Measurements from ENCODE around the gene ATP5PB.
A peak's percentile ranks its signal among the peaks of the same experiment; 100 is the strongest.

Gene ATP5PB, protein sequence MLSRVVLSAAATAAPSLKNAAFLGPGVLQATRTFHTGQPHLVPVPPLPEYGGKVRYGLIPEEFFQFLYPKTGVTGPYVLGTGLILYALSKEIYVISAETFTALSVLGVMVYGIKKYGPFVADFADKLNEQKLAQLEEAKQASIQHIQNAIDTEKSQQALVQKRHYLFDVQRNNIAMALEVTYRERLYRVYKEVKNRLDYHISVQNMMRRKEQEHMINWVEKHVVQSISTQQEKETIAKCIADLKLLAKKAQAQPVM

GRCh38 chr1:111448918-111449702 lies at the start of gene ATP5PB, which contains the start of gene WDR77:
ATP5PB (plus strand) TSS chr1:111449464; CDS start chr1:111449542, 78 bp downstream.
WDR77 (minus strand) TSS chr1:111449256; CDS start chr1:111449169, 87 bp downstream.
- DNase-seq (ENCODE audit: low spot score), result peak; percentile 99

DNA sequence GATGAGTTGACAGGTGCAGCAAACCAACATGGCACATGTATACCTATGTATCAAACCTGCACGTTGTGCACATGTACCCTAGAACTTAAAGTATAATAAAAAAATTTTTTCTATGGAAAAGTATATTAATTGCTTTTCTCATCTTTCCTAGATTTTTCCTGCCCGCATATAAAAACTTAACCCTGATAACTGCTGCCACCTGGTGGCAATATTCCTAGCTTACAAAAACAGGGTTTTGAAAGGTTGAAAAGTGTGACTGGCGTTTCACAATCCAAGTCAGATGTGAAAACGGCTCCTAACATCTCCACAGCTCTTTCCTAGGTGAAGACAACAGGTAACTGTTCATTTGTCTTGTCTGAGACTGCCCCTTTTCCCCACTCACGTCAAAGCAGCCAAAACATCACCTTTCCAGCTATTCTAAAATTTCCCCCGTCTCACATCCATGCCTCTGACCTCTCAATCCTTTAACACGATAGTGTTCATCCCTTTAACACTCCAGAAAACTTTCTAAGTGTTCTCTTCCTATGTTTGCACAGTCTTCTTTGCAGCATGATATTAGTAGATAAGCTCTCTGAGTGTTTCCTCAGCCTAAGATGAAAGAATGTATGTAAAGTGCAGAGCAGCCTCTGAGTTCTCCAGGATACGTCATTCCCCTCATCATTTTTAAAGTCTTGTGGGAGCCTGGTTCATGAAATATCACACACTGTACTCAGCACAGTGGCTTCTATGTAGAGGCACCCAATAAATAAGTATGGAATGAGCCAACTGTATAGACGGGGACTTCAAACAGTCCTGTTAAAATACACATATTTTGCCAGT lies 49.3 kb upstream of the ATP5PB start:
- peak; percentile 70 for DNase-seq (ENCODE audit: low spot score)

DNA sequence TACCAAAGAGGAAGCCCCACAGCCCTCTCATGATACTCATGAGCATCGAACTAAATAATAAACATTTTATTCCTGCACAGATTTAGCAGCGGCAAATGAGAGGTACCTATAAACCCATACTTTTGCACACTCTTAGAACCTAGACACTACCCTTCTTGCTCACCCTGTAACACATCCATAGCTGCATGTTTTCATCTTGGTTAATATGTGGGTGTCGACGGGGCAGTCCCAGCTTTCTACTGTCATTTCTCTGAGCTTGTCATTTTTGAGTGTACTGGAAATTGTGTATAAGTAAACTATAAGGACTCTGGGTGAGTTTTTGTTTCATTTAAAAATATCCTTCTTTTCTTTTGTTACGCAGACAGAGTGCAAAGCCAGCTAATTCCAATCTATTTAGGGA lies 47.2 kb upstream of the ATP5PB start:
- no peak for DNase-seq (ENCODE audit: low spot score)

DNA sequence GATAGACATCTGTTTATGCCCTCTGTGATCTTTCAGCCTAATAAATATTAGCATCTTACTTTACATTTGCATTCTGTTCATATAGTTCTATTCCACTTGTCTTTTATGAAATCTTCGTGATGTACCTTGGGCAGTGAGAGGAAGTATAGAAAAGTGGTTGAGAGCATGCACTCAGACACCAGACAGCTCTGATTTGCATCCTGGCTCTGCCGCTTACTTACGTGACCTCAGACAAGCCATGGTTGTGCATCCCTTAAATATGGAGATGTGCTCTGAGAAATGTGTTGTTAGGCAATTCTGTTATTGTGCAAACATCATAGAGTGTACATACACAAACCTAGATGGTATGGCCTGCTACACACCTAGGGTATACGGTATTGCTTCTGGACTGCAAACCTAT lies 44.7 kb upstream of the ATP5PB start:
- no peak for DNase-seq (ENCODE audit: low spot score)

GRCh38 chr1:111406321-111406768 lies 42.9 kb upstream of the ATP5PB start:
- no peak for DNase-seq (ENCODE audit: low spot score)

DNA sequence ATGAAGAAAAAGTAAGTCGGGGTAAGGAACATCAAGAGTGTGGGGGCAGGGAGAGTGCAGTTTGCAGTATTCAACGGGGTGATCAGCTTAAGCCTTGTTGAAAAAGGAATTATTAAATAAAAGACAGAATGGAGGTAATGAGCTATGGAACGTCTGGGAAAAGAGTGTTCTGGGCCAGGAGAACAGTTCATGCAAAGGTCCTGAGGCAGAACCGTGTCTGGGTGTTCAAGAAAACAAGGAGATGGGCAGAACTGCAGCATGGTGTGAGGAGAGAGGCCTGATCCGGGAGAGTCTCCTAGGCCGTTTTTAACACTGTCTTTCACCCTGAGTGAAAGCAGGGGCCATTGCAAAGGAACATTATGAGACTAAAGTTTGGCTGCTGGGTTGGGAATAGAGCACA lies 42.0 kb upstream of the ATP5PB start:
- no peak for DNase-seq (ENCODE audit: low spot score)

DNA sequence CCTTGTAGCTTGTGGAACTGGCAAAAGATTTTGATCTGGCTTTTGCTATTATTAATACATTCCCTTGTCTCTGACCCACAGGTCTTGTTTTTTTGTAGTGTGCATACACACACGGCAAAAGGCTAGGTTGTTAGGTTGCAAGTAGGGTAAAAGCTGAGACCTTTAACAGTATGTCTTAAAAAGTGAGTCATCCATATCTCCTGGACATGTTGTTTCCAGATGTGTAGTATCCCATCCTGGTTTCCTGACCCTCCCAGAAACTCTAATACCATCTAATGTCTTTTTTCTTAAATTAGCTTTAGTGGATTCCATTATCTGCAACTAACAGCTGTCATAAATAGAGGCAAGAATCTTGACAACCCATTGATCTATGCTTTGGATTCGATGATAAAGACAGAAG lies 36.4 kb upstream of the ATP5PB start:
- DNase-seq (ENCODE audit: low spot score), result no peak

GRCh38 chr1:111414756-111415155 lies 34.5 kb upstream of the ATP5PB start:
- no peak for DNase-seq (ENCODE audit: low spot score)

DNA sequence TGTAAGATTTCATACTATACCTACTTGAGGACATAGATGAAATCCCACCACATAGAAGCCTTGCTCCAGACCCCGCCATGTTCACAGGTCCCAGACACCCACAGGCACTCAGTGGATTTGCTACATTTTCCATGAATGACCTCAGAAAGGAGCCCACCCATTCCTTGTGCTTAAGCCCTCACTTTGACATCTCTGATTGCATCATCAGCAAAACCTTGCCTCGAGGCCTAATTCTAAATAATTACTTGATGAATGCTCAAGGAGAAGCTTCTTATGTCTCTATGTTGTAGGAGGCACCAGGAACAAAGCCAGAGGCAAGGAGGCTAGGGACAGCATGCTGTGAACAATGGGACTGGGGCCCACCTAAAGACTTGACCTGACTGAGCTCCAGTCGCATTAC lies 33.8 kb upstream of the ATP5PB start:
- DNase-seq (ENCODE audit: low spot score), result no peak

GRCh38 chr1:111417755-111418154 lies 31.5 kb upstream of the ATP5PB start:
- no peak for DNase-seq (ENCODE audit: low spot score)

DNA sequence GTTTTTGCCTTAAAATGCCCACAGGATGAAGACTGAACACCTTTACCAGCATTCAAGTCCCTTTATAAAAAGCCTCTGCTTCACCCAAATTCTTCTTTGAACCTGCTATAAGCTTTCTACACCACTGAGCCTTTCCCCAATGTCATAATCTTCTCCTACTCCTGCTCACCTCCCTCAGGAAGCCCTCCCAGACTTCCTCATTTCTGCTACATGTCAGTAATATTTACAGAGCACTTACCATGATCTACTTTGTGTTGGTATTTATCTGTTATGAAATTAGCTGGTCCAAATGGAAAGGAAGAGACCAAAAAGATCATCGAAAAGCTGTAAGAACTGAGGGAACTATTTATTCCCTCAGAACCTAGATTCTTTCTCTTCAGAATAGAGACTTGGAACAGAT lies 30.2 kb upstream of the ATP5PB start:
- no peak for DNase-seq (ENCODE audit: low spot score)

DNA sequence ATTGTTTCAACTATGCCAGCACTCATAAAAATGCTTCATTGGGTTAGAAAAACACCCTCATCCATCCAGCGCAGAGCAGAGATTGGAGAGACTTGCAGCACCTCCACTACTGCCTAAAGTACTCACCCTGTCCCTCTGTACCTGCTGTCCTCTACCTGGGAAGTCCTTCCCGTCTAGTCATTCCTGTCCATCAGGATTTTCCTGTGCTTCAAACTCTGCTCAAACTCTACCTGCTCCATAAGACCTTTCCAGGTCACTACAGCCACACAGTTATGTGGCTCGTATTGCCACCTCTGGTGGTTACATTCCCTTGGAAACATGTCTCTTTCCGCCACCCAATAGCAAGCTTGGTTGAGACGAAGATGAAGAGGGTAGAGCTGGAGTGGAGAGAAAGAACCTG lies 28.9 kb upstream of the ATP5PB start:
- DNase-seq (ENCODE audit: low spot score), result no peak

GRCh38 chr1:111422546-111423391 lies 26.5 kb upstream of the ATP5PB start:
- DNase-seq (ENCODE audit: low spot score), result no peak

DNA sequence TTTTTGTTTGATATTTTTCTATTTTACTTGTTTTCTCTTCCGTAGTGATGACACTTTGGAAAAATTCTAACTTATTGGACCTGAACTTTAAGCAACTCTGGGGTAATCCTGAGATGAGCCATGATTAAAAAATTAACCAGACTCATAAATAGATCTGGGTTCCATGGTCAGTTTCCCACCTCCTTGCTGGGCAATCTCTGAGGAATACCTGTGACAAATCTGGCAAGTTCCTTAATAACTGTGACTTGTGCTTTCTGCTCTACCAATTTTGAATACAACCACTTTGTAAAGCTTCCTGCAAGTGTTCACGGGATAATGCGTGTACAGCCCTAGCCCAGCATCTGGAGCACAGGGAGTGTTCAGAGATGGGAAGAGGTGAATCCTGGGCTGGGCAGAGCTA lies 25.0 kb upstream of the ATP5PB start:
- DNase-seq (ENCODE audit: low spot score), result no peak

DNA sequence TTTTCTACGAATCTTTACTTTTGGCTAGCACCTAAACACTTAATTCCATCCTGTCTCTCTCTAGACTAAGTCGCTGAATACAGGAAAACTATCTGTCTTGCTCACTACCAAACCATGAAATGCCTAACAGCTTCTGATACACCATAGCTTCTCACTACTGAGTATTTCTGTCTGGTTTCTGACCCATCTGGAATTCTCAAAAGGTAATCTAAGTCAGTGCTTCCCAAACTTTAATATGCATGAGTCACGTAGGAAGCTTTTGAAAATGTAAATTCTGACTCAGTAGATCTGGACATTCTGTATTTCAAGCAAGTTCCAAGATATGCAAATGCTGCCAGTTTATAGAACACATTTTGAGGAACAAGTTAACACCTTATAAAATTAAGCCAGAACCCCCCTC lies 12.5 kb upstream of the ATP5PB start:
- no peak for DNase-seq (ENCODE audit: low spot score)

DNA sequence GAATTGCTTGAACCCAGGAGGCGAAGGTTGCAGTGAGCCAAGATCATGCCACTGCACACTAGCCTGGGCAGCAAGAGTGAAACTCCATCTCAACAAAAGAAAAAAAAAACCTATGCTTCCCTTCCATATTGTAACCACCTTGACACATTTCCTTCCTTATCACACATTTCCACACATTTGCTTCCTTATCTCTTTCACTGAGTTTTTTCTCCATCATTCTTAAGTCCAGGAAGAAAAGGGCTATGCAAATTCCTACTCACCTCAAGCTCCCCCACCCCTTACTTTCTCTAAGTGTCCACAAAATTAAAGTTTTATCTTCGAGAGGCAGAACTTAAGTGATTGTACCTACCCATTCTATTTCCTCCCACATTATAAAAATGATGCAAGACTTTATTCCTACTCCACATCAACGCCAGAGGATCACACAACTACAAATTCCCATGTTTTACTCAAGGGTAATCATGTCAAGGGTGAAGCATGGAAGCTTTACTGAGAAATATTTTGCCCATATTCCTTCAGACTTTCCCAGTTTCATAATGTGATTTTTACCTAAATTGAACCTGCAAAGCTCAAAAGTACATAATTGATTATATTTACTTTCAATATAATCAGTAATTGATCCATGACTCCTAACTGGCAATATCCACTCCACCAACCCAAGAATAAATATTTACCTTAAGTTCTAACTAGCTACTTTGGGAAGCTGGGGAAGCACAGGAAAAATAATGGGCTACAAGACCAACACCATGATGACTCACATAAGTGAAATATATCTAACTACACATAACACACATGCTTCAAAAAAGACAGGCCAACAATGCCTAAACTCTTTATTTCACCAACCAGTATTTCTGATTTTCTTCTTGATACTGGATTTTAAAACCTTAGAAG lies 9.6 kb upstream of the ATP5PB start:
- no peak for DNase-seq (ENCODE audit: low spot score)

GRCh38 chr1:111441573-111442192 lies 7.6 kb upstream of the ATP5PB start:
- DNase-seq (ENCODE audit: low spot score), result no peak

- DNase-seq (ENCODE audit: low spot score), result no peak
Observed at GRCh38 chr1:111442457-111442856, 6.8 kb upstream of the ATP5PB start.

DNA sequence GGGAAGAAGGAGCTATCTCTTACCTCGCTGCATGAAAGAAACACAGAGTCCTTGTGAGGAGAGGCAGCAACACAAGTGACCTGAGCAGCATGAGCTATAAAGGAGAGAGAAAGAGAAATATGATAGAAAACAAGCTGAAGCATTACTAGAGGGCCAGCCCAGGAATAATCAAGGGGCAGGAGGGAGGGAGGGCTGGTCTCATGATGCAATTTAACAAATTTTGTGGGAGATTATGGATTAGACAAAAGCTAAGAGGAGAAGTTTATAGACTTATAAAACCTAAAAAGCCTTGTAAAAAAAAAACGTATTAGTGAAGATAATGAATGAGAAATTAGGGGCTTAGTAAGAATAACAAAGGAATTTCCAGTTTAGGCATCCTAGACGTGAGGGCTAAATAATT lies 5.2 kb upstream of the ATP5PB start:
- no peak for DNase-seq (ENCODE audit: low spot score)

GRCh38 chr1:111446546-111446945 lies 2.7 kb upstream of the ATP5PB start:
- no peak for DNase-seq (ENCODE audit: low spot score)
